Ascending aorta (tissue), 2 donors: ENCODE data around the gene PRKAR2B. TPM values are rescaled to one million over a fixed set of nuclear protein-coding genes. Genes with fewer than 3 reads are reported as not detected.
"Not testable (repeated sequence)": the region's sequence is repeated elsewhere in the genome, so short reads cannot be mapped to it uniquely, and the experiment has no call there.

Source experiments
- DNase-seq, 2 donors: peaks; one replicate each; pipeline ENCODE4 v3.0.0-alpha.2; 2019; ENCODE audit warnings: low spot score in 2 of 2
- H3K27ac ChIP-seq, 2 donors: fragments of 200-600 bp; sonication (generic); one replicate each; pipeline ENCODE4 v1.5.1; 2016 to 2017; ENCODE audit warnings: mild to moderate bottlenecking in 1 of 2
- H3K27me3 ChIP-seq: fragments of 200-600 bp; sonication (generic); one replicate; pipeline ENCODE4 v1.5.1; 2017
- H3K36me3 ChIP-seq, 2 donors: fragments of 200-600 bp; sonication (generic); one replicate each; pipeline ENCODE4 v1.5.1; 2016
- H3K4me1 ChIP-seq, 2 donors: fragments of 200-600 bp; sonication (generic); one replicate each; pipeline ENCODE4 v1.5.1; 2016 to 2017; ENCODE audit warnings: mild to moderate bottlenecking in 1 of 2
- H3K4me3 ChIP-seq, 2 donors: fragments of 200-600 bp; sonication (generic); one replicate each; pipeline ENCODE4 v1.5.1; 2016 to 2017; ENCODE audit warnings: mild to moderate bottlenecking in 1 of 2
- H3K9me3 ChIP-seq, 2 donors: fragments of 200-600 bp; sonication (generic); one replicate each; pipeline ENCODE4 v1.5.1; 2016
- intact Hi-C: fragments of 100-400 bp; cut with DNase I; formaldehyde crosslinking; loops from one replicate; pipeline ENCODE4 v1.15.1; 2023
- total RNA-seq: library from RNA; depleted of rRNA; stranded (reverse); fragments of >200 nt; gene quantifications from one replicate; pipeline ENCODE4 v1.1.0, GENCODE V29; 2016
- TF ChIP-seq, protein P1 (sequence below), 3 experiments: fragments of 200-600 bp in 2 of 3; fragments of 450-650 bp in 1 of 3; sonication (generic) in 2 of 3; IDR thresholded peaks; one replicate each; pipeline ENCODE4 v1.5.1; 2016 to 2019; ENCODE audit warnings: antibody characterized with exemption in 3 of 3, mild to moderate bottlenecking in 1 of 3, moderate library complexity in 1 of 3

Gene PRKAR2B
- total RNA-seq, 1 donor from 2014 or later, result 10.5 TPM

DNA sequence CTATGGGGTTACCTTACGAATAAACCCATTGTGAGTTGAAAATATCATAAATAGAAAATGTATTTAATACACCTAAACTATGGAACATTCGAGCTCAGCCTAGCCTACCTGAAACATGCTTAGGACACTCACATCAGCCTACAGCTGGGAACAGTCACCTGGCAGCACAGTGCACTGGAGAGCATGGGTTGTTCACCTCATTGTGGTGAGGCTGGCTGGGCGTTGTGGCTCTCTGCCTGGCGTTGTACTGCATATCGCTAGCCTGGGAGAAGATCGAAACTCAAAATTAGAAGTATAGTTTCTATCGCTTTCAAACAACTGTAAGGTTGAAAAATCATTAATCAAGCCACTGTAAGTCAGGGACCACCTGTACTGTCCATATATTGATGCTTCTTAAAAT is 107.0 kb downstream of the PRKAR2B start:
- Histone ChIP-seq H3K36me3 (no peaks in the 10 kb centered on the region), H3K4me1 (peaks cover 0 to 2% of the 10 kb centered on the region in 2 donors), H3K4me3 (no peak overlapping the region), H3K27me3 (no peaks in the 10 kb centered on the region), H3K9me3 (no peaks in the 10 kb centered on the region), H3K27ac (no peak overlapping the region)
- no peak for DNase-seq
- TF ChIP-seq, protein P1, sequence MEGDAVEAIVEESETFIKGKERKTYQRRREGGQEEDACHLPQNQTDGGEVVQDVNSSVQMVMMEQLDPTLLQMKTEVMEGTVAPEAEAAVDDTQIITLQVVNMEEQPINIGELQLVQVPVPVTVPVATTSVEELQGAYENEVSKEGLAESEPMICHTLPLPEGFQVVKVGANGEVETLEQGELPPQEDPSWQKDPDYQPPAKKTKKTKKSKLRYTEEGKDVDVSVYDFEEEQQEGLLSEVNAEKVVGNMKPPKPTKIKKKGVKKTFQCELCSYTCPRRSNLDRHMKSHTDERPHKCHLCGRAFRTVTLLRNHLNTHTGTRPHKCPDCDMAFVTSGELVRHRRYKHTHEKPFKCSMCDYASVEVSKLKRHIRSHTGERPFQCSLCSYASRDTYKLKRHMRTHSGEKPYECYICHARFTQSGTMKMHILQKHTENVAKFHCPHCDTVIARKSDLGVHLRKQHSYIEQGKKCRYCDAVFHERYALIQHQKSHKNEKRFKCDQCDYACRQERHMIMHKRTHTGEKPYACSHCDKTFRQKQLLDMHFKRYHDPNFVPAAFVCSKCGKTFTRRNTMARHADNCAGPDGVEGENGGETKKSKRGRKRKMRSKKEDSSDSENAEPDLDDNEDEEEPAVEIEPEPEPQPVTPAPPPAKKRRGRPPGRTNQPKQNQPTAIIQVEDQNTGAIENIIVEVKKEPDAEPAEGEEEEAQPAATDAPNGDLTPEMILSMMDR (IDR thresholded peaks at IDR 0.05), result no peak
- intact Hi-C loops, result loop anchor here (5.0 kb wide), 1 partner anchor 204 kb away; no protein-coding TSS in a partner anchor

DNA sequence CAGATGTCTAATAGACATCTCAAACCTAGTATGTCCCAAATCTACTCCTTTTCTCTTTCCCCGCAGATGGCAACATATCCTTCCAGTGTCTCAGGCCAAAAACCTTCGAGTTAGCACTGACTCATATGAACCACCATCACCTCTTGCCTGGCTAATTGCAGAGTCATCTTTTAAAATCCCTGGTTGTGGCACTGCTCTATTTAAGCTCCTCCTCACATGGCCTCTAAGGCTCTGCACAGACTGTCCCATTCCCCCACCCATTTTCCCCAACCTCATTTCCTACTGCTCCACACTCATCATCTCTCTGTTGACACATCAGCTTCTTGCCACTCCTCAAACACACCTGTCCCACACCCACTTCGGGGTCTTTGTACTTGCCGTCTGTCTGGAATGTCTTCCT is 107.5 kb downstream of the PRKAR2B start:
- TF ChIP-seq, protein P1 (IDR thresholded peaks at IDR 0.05), result no peak
- no peaks in the 10 kb centered on the region for H3K27me3 ChIP-seq
- intact Hi-C loops, result loop anchor here (5.0 kb wide), 1 partner anchor 205 kb away; no protein-coding TSS in a partner anchor
- H3K4me1 ChIP-seq, result peaks cover 0 to 2% of the 10 kb centered on the region in 2 donors
- no peaks in the 10 kb centered on the region for H3K36me3 ChIP-seq
- no peak overlapping the region for H3K4me3 ChIP-seq
- H3K9me3 ChIP-seq, result no peaks in the 10 kb centered on the region
- DNase-seq, result no peak
- no peak overlapping the region for H3K27ac ChIP-seq

DNA sequence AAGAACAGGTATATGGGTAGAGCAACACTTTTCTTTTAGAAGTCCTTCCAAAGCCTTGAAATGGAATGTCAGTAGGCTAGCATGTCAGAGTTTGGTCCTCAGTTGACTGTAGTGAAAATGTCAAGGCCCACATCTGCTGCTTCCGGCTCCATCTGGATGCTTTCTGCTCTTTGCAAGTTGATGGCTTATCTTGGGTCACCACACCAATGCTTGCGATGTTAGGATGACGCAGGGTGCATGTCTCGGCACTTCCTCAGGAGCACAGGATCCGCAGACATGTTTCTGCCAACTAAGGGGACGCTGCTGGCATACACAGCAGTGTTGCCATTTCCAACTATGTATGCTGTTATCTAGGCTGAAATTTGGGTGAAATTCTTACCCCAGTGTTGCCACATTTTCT is 110.3 kb downstream of the PRKAR2B start:
- no peak overlapping the region for H3K27ac ChIP-seq
- H3K4me3 ChIP-seq, result no peak overlapping the region
- H3K27me3 ChIP-seq, result no peaks in the 10 kb centered on the region
- no peak for DNase-seq
- no peaks in the 10 kb centered on the region for H3K9me3 ChIP-seq
- intact Hi-C loops, result loop anchor here (5.0 kb wide), 1 partner anchor 208 kb away; no protein-coding TSS in a partner anchor
- TF ChIP-seq, protein P1 (IDR thresholded peaks at IDR 0.05), result no peak
- H3K4me1 ChIP-seq, result no peaks in the 10 kb centered on the region
- H3K36me3 ChIP-seq, result no peaks in the 10 kb centered on the region

DNA sequence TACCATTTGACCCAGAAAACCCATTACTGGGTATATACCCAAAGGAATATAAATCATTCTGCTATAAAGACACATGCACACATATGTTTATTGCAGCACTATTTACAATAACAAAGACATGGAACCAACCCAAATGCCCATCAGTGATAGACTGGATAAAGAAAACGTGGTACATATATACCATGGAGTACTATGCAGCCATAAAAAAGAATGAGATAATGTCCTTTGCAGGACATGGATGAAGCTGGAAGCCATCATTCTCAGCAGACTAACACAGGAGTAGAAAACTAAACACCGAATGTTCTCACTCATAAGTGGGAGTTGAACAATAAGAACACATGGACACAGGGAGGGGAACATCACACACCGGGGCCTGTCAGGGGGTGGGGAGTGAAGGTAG is 111.2 kb downstream of the PRKAR2B start:
- H3K27me3 ChIP-seq, H3K4me3 ChIP-seq, H3K27ac ChIP-seq, H3K4me1 ChIP-seq, DNase-seq, H3K9me3 ChIP-seq, H3K36me3 ChIP-seq, intact Hi-C loops: not testable (repeated sequence)

DNA sequence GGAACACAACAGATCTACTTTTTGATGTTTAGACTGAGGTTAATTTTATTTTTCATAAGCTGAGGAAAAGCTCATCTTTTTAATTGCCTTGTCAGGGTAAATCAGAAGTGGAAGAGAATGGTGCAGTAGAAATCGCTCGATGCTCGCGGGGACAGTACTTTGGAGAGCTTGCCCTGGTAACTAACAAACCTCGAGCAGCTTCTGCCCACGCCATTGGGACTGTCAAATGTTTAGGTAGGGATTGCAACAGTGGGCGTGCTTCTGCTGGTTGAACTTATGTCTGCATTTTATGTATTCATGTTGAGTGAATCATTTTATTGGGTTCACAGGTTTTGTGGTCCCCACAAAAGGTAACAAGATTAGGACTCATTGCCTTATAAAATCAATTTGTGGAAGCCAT is 112.6 kb downstream of the PRKAR2B start:
- no peak for DNase-seq
- intact Hi-C loops, result no loop called here
- no peaks in the 10 kb centered on the region for H3K9me3 ChIP-seq
- no peak overlapping the region for H3K4me3 ChIP-seq
- H3K27me3 ChIP-seq, result no peaks in the 10 kb centered on the region
- H3K36me3 ChIP-seq, result no peaks in the 10 kb centered on the region
- no peak overlapping the region for H3K27ac ChIP-seq
- TF ChIP-seq, protein P1 (IDR thresholded peaks at IDR 0.05), result no peak
- H3K4me1 ChIP-seq, result no peaks in the 10 kb centered on the region

DNA sequence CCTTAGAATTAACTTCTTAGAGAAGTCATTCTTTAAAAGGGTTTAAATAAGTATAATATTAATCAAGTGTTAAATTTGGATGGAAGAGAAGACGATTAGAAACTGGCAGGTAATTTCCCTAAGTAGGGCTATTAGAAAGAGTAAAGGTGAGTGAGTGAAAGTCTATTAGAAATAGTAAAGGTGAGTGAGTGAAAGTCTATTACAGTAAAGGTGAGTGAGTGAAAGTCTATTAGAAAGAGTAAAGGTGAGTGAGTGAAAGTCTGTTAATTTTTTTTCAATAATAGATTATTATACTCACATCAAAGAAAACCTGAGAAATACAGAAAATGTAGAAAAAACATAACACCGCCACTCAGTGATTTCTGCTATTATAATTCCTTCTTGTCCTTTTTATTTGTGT is 113.5 kb downstream of the PRKAR2B start:
- Histone ChIP-seq H3K27ac (no peak overlapping the region), H3K4me3 (no peak overlapping the region), H3K9me3 (no peaks in the 10 kb centered on the region), H3K27me3 (no peaks in the 10 kb centered on the region), H3K36me3 (no peaks in the 10 kb centered on the region), H3K4me1 (no peaks in the 10 kb centered on the region)
- intact Hi-C loops, result no loop called here
- no peak for DNase-seq
- TF ChIP-seq, protein P1 (IDR thresholded peaks at IDR 0.05), result no peak
